K562 (cell line): ENCODE results near the gene C22orf39. TPM values are rescaled to one million over a fixed set of nuclear protein-coding genes. Genes with fewer than 3 reads are reported as not detected.
A peak's percentile ranks its signal among the peaks of the same experiment; 100 is the strongest.

Experiments used
- RBM34 ChIP-seq: fragments of 200-400 bp; formaldehyde crosslinking; IDR thresholded peaks from 2 replicates; pipeline ENCODE4 v1.6.1; 2018; ENCODE audit warnings: low read length, borderline replicate concordance; ENCODE audit not compliant: insufficient read depth
- SMAD4 ChIP-seq: fragments of 250-450 bp; sonication (Bioruptor Pico); conservative IDR thresholded peaks from 2 replicates; pipeline ENCODE4 v1.8.0; 2021; ENCODE audit warnings: inconsistent platforms, mild to moderate bottlenecking, moderate library complexity
- polyA plus RNA-seq, 8 experiments: library from polyadenylated mRNA; depleted of rRNA in 4 of 8; stranded (reverse) in 5 of 8; unstranded in 3 of 8; fragments of >200 nt; fragmentation: Nextera tagmentation in 2 of 8; fragmentation: Illumina TruSeq in 1 of 8; extraction: Ambion mirVana in 2 of 8; extraction: Trizol in 1 of 8; gene quantifications; 2 replicates each; pipeline versions ENCODE4 v1.2.1 to v1.2.3, GENCODE V29; 2011 to 2014; ENCODE audit warnings: inconsistent platforms in 1 of 8, missing spikeins in 1 of 8
- total RNA-seq, 7 experiments: library from RNA; depleted of rRNA in 6 of 7; stranded (reverse); fragments of >200 nt in 6 of 7; fragmentation: Illumina TruSeq in 2 of 7; extraction: Trizol in 2 of 7; gene quantifications; 2 replicates each; pipeline versions ENCODE4 v1.2.1 to v1.2.3, GENCODE V29; 2011 to 2021; ENCODE audit warnings: low replicate concordance in 1 of 7
- TF ChIP-seq, protein P1 (sequence below), 3 experiments: IDR thresholded peaks in 2 of 3; conservative IDR thresholded peaks in 1 of 3; 2 replicates each; pipeline ENCODE4 v1.5.1; 2011 to 2012; ENCODE audit warnings: low read length in 3 of 3, mild to moderate bottlenecking in 3 of 3, control low read depth in 2 of 3, improper control_type of control experiment in 1 of 3, inconsistent platforms in 1 of 3, low read depth in 1 of 3, mixed read lengths in 1 of 3, moderate library complexity in 1 of 3; ENCODE audit not compliant: insufficient read depth in 2 of 3
- TF ChIP-seq, protein P2 (sequence below), 2 experiments: fragments of 450-650 bp; formaldehyde crosslinking in 1 of 2; IDR thresholded peaks; 2 replicates each; pipeline versions ENCODE4 v1.4.0 to v1.6.1; 2014 to 2020; ENCODE audit warnings: mild to moderate bottlenecking in 2 of 2, borderline replicate concordance in 1 of 2, low read depth in 1 of 2

The C22orf39 gene
- total and polyA plus RNA-seq, 9 of the 15 experiments (the other 6 are each of a cell fraction or from before 2014, with no cell fraction given), result 20.4 to 139 (median 66.8) TPM

GRCh38 chr22:19480173-19480568 lies 32.7 kb upstream of the C22orf39 start (continued):
- TF ChIP-seq, protein P1, sequence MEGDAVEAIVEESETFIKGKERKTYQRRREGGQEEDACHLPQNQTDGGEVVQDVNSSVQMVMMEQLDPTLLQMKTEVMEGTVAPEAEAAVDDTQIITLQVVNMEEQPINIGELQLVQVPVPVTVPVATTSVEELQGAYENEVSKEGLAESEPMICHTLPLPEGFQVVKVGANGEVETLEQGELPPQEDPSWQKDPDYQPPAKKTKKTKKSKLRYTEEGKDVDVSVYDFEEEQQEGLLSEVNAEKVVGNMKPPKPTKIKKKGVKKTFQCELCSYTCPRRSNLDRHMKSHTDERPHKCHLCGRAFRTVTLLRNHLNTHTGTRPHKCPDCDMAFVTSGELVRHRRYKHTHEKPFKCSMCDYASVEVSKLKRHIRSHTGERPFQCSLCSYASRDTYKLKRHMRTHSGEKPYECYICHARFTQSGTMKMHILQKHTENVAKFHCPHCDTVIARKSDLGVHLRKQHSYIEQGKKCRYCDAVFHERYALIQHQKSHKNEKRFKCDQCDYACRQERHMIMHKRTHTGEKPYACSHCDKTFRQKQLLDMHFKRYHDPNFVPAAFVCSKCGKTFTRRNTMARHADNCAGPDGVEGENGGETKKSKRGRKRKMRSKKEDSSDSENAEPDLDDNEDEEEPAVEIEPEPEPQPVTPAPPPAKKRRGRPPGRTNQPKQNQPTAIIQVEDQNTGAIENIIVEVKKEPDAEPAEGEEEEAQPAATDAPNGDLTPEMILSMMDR (IDR thresholded peaks at IDR 0.05 in 2 of 3, conservative IDR thresholded peaks at IDR 0.05 in 1 of 3; ENCODE audit: insufficient read depth in 2 of 3, low read depth in 1 of 3, low read length in 3 of 3), result 0 out of 6 replicates have a peak, but pooled peaks of 1 of the 3 experiments have one; percentile 4
- TF ChIP-seq RBM34 (no peak), SMAD4 (CRISPR knock-in tag) (peak; percentile 73; the same call in 1 of the 2 replicates)
- TF ChIP-seq, protein P2, sequence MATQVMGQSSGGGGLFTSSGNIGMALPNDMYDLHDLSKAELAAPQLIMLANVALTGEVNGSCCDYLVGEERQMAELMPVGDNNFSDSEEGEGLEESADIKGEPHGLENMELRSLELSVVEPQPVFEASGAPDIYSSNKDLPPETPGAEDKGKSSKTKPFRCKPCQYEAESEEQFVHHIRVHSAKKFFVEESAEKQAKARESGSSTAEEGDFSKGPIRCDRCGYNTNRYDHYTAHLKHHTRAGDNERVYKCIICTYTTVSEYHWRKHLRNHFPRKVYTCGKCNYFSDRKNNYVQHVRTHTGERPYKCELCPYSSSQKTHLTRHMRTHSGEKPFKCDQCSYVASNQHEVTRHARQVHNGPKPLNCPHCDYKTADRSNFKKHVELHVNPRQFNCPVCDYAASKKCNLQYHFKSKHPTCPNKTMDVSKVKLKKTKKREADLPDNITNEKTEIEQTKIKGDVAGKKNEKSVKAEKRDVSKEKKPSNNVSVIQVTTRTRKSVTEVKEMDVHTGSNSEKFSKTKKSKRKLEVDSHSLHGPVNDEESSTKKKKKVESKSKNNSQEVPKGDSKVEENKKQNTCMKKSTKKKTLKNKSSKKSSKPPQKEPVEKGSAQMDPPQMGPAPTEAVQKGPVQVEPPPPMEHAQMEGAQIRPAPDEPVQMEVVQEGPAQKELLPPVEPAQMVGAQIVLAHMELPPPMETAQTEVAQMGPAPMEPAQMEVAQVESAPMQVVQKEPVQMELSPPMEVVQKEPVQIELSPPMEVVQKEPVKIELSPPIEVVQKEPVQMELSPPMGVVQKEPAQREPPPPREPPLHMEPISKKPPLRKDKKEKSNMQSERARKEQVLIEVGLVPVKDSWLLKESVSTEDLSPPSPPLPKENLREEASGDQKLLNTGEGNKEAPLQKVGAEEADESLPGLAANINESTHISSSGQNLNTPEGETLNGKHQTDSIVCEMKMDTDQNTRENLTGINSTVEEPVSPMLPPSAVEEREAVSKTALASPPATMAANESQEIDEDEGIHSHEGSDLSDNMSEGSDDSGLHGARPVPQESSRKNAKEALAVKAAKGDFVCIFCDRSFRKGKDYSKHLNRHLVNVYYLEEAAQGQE (IDR thresholded peaks at IDR 0.05; ENCODE audit: borderline replicate concordance), result no peak
- TF ChIP-seq, protein P2 (CRISPR knock-in tag; IDR thresholded peaks at IDR 0.05; ENCODE audit: low read depth), result peak; percentile 77; the same call in 1 of the 2 replicates
